Astrocyte (in vitro differentiated cells and primary cell): ENCODE measurements around the gene CYP4F2. TPM values are rescaled to one million over a fixed set of nuclear protein-coding genes. Genes with fewer than 3 reads are reported as not detected.
"Not testable (repeated sequence)": the region's sequence is repeated elsewhere in the genome, so short reads cannot be mapped to it uniquely, and the experiment has no call there.

Experiments
- DNase-seq: peaks from one replicate; pipeline ENCODE4 v3.0.0-alpha.2; 2010; ENCODE audit warnings: low read depth
- FAIRE-seq: peaks from 2 replicates; lab custom pipeline; 2011; peaks lifted over from hg19 to GRCh38; lab: Jason Lieb, UNC
- H2AFZ ChIP-seq: 2 replicates; pipeline ENCODE4 v1.6.0; 2012; ENCODE audit warnings: low read depth, low read length, inconsistent platforms
- H3K27ac ChIP-seq: 2 replicates; pipeline ENCODE4 v1.5.1; 2011; ENCODE audit warnings: low read depth, low read length, inconsistent platforms
- H3K27me3 ChIP-seq: 2 replicates; pipeline ENCODE4 v1.6.0; 2011; ENCODE audit warnings: low read length, inconsistent platforms; ENCODE audit not compliant: insufficient read depth
- H3K36me3 ChIP-seq: 2 replicates; pipeline ENCODE4 v1.5.1; 2011; ENCODE audit warnings: low read length, inconsistent platforms; ENCODE audit not compliant: insufficient read depth
- H3K4me1 ChIP-seq: 2 replicates; pipeline ENCODE4 v1.5.1; 2011; ENCODE audit warnings: low read length, inconsistent platforms; ENCODE audit not compliant: insufficient read depth
- H3K4me2 ChIP-seq: 2 replicates; pipeline ENCODE4 v1.6.0; 2012; ENCODE audit warnings: low read length, inconsistent platforms
- H3K4me3 ChIP-seq: 2 replicates; pipeline ENCODE4 v1.5.1; 2011; ENCODE audit warnings: low read depth, mild to moderate bottlenecking, low read length, inconsistent platforms; ENCODE audit not compliant: insufficient read depth
- H3K79me2 ChIP-seq: 2 replicates; pipeline ENCODE4 v1.6.0; 2012; ENCODE audit warnings: mild to moderate bottlenecking, low read length, inconsistent platforms; ENCODE audit not compliant: insufficient read depth
- H3K9ac ChIP-seq: 2 replicates; pipeline ENCODE4 v1.6.0; 2012; ENCODE audit warnings: mild to moderate bottlenecking, low read length, inconsistent platforms
- H3K9me3 ChIP-seq: 2 replicates; pipeline ENCODE4 v1.5.1; 2012; ENCODE audit warnings: low read depth, mild to moderate bottlenecking, low read length, inconsistent platforms; ENCODE audit not compliant: insufficient read depth
- H4K20me1 ChIP-seq: 2 replicates; pipeline ENCODE4 v1.6.0; 2012; ENCODE audit warnings: low read length, inconsistent platforms; ENCODE audit not compliant: insufficient read depth
- H3K27ac Mint-ChIP-seq: one replicate; pipeline ENCODE4 v1.8.0; 2021; ENCODE audit warnings: mild to moderate bottlenecking, mixed read lengths; ENCODE audit not compliant: unreplicated experiment
- H3K27me3 Mint-ChIP-seq: one replicate; pipeline ENCODE4 v1.8.0; 2021; ENCODE audit warnings: low read depth, mixed read lengths; ENCODE audit not compliant: unreplicated experiment
- H3K36me3 Mint-ChIP-seq: one replicate; pipeline ENCODE4 v1.8.0; 2021; ENCODE audit warnings: low read depth, mixed read lengths; ENCODE audit not compliant: unreplicated experiment
- H3K4me1 Mint-ChIP-seq: one replicate; pipeline ENCODE4 v1.8.0; 2021; ENCODE audit warnings: low read depth, mixed read lengths; ENCODE audit not compliant: unreplicated experiment
- H3K4me3 Mint-ChIP-seq: one replicate; pipeline ENCODE4 v1.8.0; 2021; ENCODE audit warnings: mild to moderate bottlenecking, moderate library complexity, mixed read lengths; ENCODE audit not compliant: unreplicated experiment
- H3K9me3 Mint-ChIP-seq: one replicate; pipeline ENCODE4 v1.8.0; 2021; ENCODE audit warnings: mild to moderate bottlenecking, mixed read lengths; ENCODE audit not compliant: unreplicated experiment
- EZH2 ChIP-seq: IDR thresholded peaks from 2 replicates; pipeline ENCODE4 v1.6.1; 2012; ENCODE audit warnings: mild to moderate bottlenecking, low read length, inconsistent platforms; ENCODE audit not compliant: insufficient read depth
- total RNA-seq: library from RNA; stranded (reverse); gene quantifications from 2 replicates; pipeline ENCODE4 v1.2.1, GENCODE V29; 2021
- TF ChIP-seq, protein P1 (sequence below): IDR thresholded peaks from 2 replicates; pipeline ENCODE4 v1.5.1; 2011; ENCODE audit warnings: low read depth, mild to moderate bottlenecking, inconsistent platforms, low read length, moderate library complexity; ENCODE audit not compliant: insufficient read depth

Gene CYP4F2
- total RNA-seq, 1 donor from 2014 or later = not detected

DNA sequence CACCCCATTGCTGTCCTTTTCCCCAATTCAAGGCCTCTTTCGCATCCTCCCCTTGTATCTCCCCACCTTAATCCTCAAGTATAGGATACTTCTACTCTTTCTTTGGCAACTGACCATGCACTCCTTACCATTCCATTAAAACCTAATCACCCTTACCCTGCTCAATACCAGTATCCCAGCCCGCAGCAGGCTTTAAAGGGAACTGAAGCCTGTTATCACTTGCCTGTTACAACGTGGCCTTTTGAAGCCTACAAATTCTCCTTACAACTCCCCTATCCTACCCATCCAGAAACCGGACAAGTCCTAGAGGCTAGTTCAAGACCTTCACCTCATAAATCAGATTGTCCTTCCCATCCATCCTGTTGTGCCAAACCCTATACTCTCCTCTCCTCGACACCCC is 66.2 kb downstream of the CYP4F2 start:
- H3K9ac ChIP-seq = no peak overlapping the region
- TF ChIP-seq, protein P1, sequence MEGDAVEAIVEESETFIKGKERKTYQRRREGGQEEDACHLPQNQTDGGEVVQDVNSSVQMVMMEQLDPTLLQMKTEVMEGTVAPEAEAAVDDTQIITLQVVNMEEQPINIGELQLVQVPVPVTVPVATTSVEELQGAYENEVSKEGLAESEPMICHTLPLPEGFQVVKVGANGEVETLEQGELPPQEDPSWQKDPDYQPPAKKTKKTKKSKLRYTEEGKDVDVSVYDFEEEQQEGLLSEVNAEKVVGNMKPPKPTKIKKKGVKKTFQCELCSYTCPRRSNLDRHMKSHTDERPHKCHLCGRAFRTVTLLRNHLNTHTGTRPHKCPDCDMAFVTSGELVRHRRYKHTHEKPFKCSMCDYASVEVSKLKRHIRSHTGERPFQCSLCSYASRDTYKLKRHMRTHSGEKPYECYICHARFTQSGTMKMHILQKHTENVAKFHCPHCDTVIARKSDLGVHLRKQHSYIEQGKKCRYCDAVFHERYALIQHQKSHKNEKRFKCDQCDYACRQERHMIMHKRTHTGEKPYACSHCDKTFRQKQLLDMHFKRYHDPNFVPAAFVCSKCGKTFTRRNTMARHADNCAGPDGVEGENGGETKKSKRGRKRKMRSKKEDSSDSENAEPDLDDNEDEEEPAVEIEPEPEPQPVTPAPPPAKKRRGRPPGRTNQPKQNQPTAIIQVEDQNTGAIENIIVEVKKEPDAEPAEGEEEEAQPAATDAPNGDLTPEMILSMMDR = no peak
- TF ChIP-seq EZH2 = no peak
- H4K20me1 ChIP-seq = no peaks in the 10 kb centered on the region
- H3K9me3 ChIP-seq = no peaks in the 10 kb centered on the region
- H3K4me3 ChIP-seq = no peak overlapping the region
- Mint-ChIP-seq H3K27me3 (no peaks in the 10 kb centered on the region), H3K27ac (no peak overlapping the region), H3K4me1 (no peaks in the 10 kb centered on the region), H3K36me3 (no peaks in the 10 kb centered on the region), H3K9me3 (peaks cover 9% of the 10 kb centered on the region), H3K4me3 (no peak overlapping the region)
- no peaks in the 10 kb centered on the region for H3K27me3 ChIP-seq
- DNase-seq (no peak), FAIRE-seq (no peak)
- no peak overlapping the region for H3K27ac ChIP-seq
- no peaks in the 10 kb centered on the region for H3K36me3 ChIP-seq
- no peaks in the 10 kb centered on the region for H3K4me1 ChIP-seq
- no peaks in the 10 kb centered on the region for H3K79me2 ChIP-seq
- no peak overlapping the region for H2AFZ ChIP-seq
- H3K4me2 ChIP-seq = no peak overlapping the region

DNA sequence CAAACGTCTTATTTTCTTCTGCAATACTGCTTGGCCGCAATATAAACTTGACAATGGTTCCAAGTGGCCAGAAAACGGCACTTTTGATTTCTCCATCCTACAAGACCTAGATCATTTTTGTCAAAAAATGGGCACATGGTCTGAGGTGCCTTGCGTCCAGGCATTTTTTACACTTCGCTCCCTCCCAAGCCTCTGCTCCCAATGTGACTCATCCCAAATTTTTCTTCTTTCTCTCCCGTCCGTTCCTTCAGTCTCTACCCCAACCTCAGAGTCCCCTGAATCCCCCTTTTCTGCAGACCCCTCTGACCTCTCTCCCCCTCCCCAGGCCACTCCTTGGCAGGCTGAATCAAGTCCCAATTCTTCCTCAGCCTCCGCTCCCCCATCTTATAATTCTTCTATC is 68.1 kb downstream of the CYP4F2 start:
- TF ChIP-seq EZH2 = no peak
- TF ChIP-seq, protein P1 = no peak
- no peaks in the 10 kb centered on the region for H3K27me3 ChIP-seq
- no peak overlapping the region for H3K4me3 Mint-ChIP-seq
- no peak overlapping the region for H3K4me3 ChIP-seq
- no peak overlapping the region for H3K27ac ChIP-seq
- H3K9me3 ChIP-seq = no peaks in the 10 kb centered on the region
- peaks cover 4% of the 10 kb centered on the region for H3K9me3 Mint-ChIP-seq
- H3K36me3 Mint-ChIP-seq = no peaks in the 10 kb centered on the region
- FAIRE-seq (no peak), DNase-seq (no peak)
- no peak overlapping the region for H3K9ac ChIP-seq
- no peak overlapping the region for H2AFZ ChIP-seq
- H3K79me2 ChIP-seq = no peaks in the 10 kb centered on the region
- H3K4me1 ChIP-seq = no peaks in the 10 kb centered on the region
- no peaks in the 10 kb centered on the region for H3K27me3 Mint-ChIP-seq
- H3K4me1 Mint-ChIP-seq = no peaks in the 10 kb centered on the region
- no peaks in the 10 kb centered on the region for H4K20me1 ChIP-seq
- no peak overlapping the region for H3K4me2 ChIP-seq
- no peak overlapping the region for H3K27ac Mint-ChIP-seq
- H3K36me3 ChIP-seq = no peaks in the 10 kb centered on the region

DNA sequence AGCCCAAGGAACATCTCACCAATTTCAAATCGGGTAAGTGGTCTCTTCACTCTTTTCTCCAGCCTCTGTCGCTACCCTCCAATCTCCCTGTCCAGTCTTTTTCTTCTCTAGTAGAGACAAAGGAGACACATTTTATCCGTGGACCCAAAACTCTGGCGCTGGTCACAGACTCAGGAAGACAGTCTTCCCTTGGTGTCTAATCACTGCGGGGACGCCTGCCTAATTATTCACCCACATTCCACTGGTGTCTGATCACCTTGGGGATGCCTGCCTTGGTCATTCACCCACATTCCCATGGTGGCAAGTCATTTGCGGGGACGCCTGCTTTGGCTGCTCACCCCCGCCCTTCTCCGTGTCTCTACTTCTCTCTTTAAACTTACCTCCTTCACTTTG is 68.6 kb downstream of the CYP4F2 start:
- H3K9me3 ChIP-seq = no peaks in the 10 kb centered on the region
- Mint-ChIP-seq H3K27me3 (no peaks in the 10 kb centered on the region), H3K4me1 (no peaks in the 10 kb centered on the region), H3K4me3 (no peak overlapping the region), H3K27ac (no peak overlapping the region), H3K9me3 (peaks cover 4% of the 10 kb centered on the region), H3K36me3 (no peaks in the 10 kb centered on the region)
- no peaks in the 10 kb centered on the region for H4K20me1 ChIP-seq
- no peak overlapping the region for H3K27ac ChIP-seq
- H3K9ac ChIP-seq = no peak overlapping the region
- H3K4me1 ChIP-seq = no peaks in the 10 kb centered on the region
- no peak for FAIRE-seq
- no peak for DNase-seq
- no peaks in the 10 kb centered on the region for H3K27me3 ChIP-seq
- TF ChIP-seq, protein P1 = no peak
- no peak for TF ChIP-seq EZH2
- H3K4me3 ChIP-seq = no peak overlapping the region
- H3K4me2 ChIP-seq = no peak overlapping the region
- H3K36me3 ChIP-seq = no peaks in the 10 kb centered on the region
- no peak overlapping the region for H2AFZ ChIP-seq
- H3K79me2 ChIP-seq = no peaks in the 10 kb centered on the region

DNA sequence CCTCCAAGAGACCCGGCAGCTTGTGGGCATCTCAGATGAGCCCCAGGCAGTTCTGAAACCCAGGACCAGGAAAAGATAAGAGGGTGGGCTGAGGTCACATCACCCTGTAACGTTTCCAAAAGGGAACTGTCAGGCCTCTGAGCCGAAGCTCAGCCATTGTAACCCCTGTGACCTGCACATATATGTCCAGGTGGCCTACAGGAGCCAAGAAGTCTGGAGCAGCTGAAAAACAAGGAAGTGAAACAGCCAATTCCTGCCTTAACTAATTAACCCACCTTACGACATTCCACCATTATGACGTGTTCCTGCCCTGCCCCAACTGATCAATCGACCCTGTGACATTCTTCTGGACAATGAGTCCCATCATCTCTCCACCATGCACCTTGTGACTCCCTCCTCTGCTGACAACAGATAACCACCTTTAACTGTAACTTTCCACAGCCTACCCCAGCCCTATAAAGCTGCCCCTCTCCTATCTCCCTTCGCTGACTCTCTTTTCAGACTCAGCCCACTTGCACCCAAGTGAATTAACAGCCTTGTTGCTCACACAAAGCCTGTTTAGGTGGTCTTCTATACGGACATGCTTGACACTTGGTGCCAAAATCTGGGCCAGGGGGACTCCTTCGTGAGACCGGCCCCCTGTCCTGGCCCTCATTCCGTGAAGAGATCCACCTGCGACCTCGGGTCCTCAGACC is 69.1 kb downstream of the CYP4F2 start:
- not testable (repeated sequence) for H3K4me3 Mint-ChIP-seq, H2AFZ ChIP-seq, H3K79me2 ChIP-seq, DNase-seq, H3K4me3 ChIP-seq, H3K36me3 Mint-ChIP-seq, H3K27me3 ChIP-seq, H3K9me3 ChIP-seq, H3K36me3 ChIP-seq, H4K20me1 ChIP-seq, H3K4me1 Mint-ChIP-seq, H3K9me3 Mint-ChIP-seq, H3K9ac ChIP-seq, H3K4me1 ChIP-seq, H3K27me3 Mint-ChIP-seq, H3K27ac Mint-ChIP-seq, H3K4me2 ChIP-seq, H3K27ac ChIP-seq, FAIRE-seq
